MM.1S (cell line): ENCODE data around the gene THADA.

Experiments
- CTCF ChIP-seq: fragments of 300-600 bp; sonication (generic); IDR thresholded peaks from 2 replicates; pipeline ENCODE4 v1.5.1; 2016; ENCODE audit warnings: antibody characterized with exemption, low read length, mixed read lengths
- EZH2 ChIP-seq: fragments of 300-600 bp; sonication (generic); optimal IDR thresholded peaks from 2 replicates; pipeline ENCODE3; 2017; ENCODE audit warnings: low read depth, mild to moderate bottlenecking, antibody characterized with exemption, low read length, mixed read lengths
- EZH2phosphoT487 ChIP-seq: fragments of 300-600 bp; sonication (generic); IDR thresholded peaks from 2 replicates; pipeline ENCODE4 v1.6.1; 2018; ENCODE audit warnings: antibody characterized with exemption, low read length

GRCh38 chr2:43426305-43427031 is 169.4 kb downstream of the THADA start:
- TF ChIP-seq CTCF: no peak
- no peak for TF ChIP-seq EZH2
- TF ChIP-seq EZH2phosphoT487: no peak
